K562 (cell line): Measurements from ENCODE around the gene RXYLT1. TPM values are rescaled to one million over a fixed set of nuclear protein-coding genes. Genes with fewer than 3 reads are reported as not detected.

Source experiments
- ATAC-seq: fragments of 200-7000 bp; cut with Tn5 transposase; 3 replicates; pipeline ENCODE4 v1.9.1; 2020; ENCODE audit warnings: moderate library complexity
- BruUV-seq: library from RNA; stranded (reverse); fragments of 400-500 nt; replicated peaks from 2 replicates; lab custom pipeline; 2021; lab: Mats Ljungman, UMichigan
- CTCF ChIA-PET: fragments of 300-600 bp; formaldehyde crosslinking; extraction: SDS; loops from one replicate; lab custom pipeline; 2021; ENCODE audit warnings: low intra/inter-chr PET ratio; lab: Yijun Ruan, JAX
- POLR2A ChIA-PET: fragments of 300-600, 350-650 bp; sonication (Branson Sonifier 250); formaldehyde crosslinking; extraction: SDS; loops from one replicate; lab custom pipeline; 2021; ENCODE audit warnings: antibody characterized with exemption, inconsistent platforms; lab: Yijun Ruan, JAX
- DNase-seq, 4 experiments: peaks; one replicate each; pipeline versions ENCODE4 v3.0.0 to v3.0.0-alpha.2; 2011 to 2018; ENCODE audit warnings: low spot score in 3 of 4, mixed read lengths in 3 of 4; ENCODE audit errors: extremely low read depth in 1 of 4
- FAIRE-seq: peaks from 2 replicates; lab custom pipeline; 2011; peaks lifted over from hg19 to GRCh38; lab: Jason Lieb, UNC
- H2AFZ ChIP-seq: 2 replicates; pipeline ENCODE4 v1.6.0; 2011; ENCODE audit warnings: low read depth, low read length, control low read depth, inconsistent platforms
- H3K27ac ChIP-seq: fragments of 200-600 bp; 3 replicates; pipeline ENCODE4 v1.8.0; 2011; ENCODE audit warnings: low read depth, mild to moderate bottlenecking, control low read depth, inconsistent platforms, low read length, moderate library complexity, mixed read lengths; ENCODE audit errors: extremely low read depth
- H3K27me3 ChIP-seq, 2 experiments: fragments of 300-600 bp in 1 of 2; 2 replicates in 1 of 2; 3 replicates in 1 of 2; pipeline versions ENCODE4 v1.6.0 to v1.8.0; 2011; ENCODE audit warnings: inconsistent platforms in 2 of 2, low read length in 2 of 2, mild to moderate bottlenecking in 1 of 2, mixed read lengths in 1 of 2, moderate library complexity in 1 of 2; ENCODE audit not compliant: control insufficient read depth in 2 of 2, insufficient read depth in 2 of 2
- H3K36me3 ChIP-seq: fragments of 300-600 bp; 3 replicates; pipeline ENCODE4 v1.8.0; 2011; ENCODE audit warnings: mild to moderate bottlenecking, low read length, inconsistent platforms; ENCODE audit not compliant: control insufficient read depth, insufficient read depth
- H3K4me1 ChIP-seq, 2 experiments: fragments of 200-600 bp in 1 of 2; replicated peaks in 1 of 2; 2 replicates in 1 of 2; 3 replicates in 1 of 2; pipeline versions ENCODE4 v1.5.1 to v1.8.0; 2011; ENCODE audit warnings: inconsistent platforms in 2 of 2, low read length in 2 of 2, mild to moderate bottlenecking in 1 of 2, mixed read lengths in 1 of 2, moderate library complexity in 1 of 2; ENCODE audit not compliant: control insufficient read depth in 2 of 2, insufficient read depth in 2 of 2
- H3K4me2 ChIP-seq: 2 replicates; pipeline ENCODE4 v1.6.1; 2011; ENCODE audit warnings: low read length, control low read depth, inconsistent platforms, mixed read lengths; ENCODE audit not compliant: insufficient read depth
- H3K4me3 ChIP-seq: fragments of 200-600 bp; sonication (generic), shearing (Covaris generic); 2 replicates; pipeline ENCODE4 v1.5.1; 2016; ENCODE audit warnings: control low read depth, inconsistent platforms
- H3K79me2 ChIP-seq: fragments of 200-600 bp; 3 replicates; pipeline ENCODE4 v1.8.0; 2011; ENCODE audit warnings: low read length, inconsistent platforms; ENCODE audit not compliant: control insufficient read depth, insufficient read depth
- H3K9ac ChIP-seq, 2 experiments: 2 replicates each; pipeline versions ENCODE4 v1.6.0 to v1.6.1; 2011; ENCODE audit warnings: low read depth in 2 of 2, low read length in 2 of 2, control low read depth in 1 of 2, inconsistent platforms in 1 of 2, mild to moderate bottlenecking in 1 of 2, mixed read lengths in 1 of 2; ENCODE audit not compliant: insufficient read depth in 1 of 2
- H3K9me1 ChIP-seq: one replicate; pipeline ENCODE4 v1.6.0; 2011; ENCODE audit warnings: inconsistent platforms, mild to moderate bottlenecking, low read length, moderate library complexity; ENCODE audit not compliant: control insufficient read depth, insufficient read depth
- H3K9me3 ChIP-seq: replicated peaks from 2 replicates; pipeline ENCODE4 v1.5.1; 2011; ENCODE audit warnings: low read depth, low read length, inconsistent platforms; ENCODE audit not compliant: control insufficient read depth, insufficient read depth
- H4K20me1 ChIP-seq: replicated peaks from 2 replicates; pipeline ENCODE4 v1.6.1; 2011; ENCODE audit warnings: low read length, inconsistent platforms, mixed read lengths; ENCODE audit not compliant: control insufficient read depth, insufficient read depth
- CREB5 ChIP-seq: fragments of 250-450 bp; sonication (Bioruptor Pico); IDR thresholded peaks from 2 replicates; pipeline ENCODE4 v1.5.0; 2020; ENCODE audit warnings: mild to moderate bottlenecking
- ERF ChIP-seq: fragments of 450-650 bp; formaldehyde crosslinking; IDR thresholded peaks from 2 replicates; pipeline ENCODE4 v1.4.0; 2020; ENCODE audit warnings: mild to moderate bottlenecking, mixed read lengths
- FOXM1 ChIP-seq, 2 experiments: fragments of 450-650 bp in 1 of 2; sonication (generic) in 1 of 2; formaldehyde crosslinking in 1 of 2; IDR thresholded peaks; 2 replicates each; pipeline versions ENCODE4 v1.6.1 to v1.9.0; 2017 to 2022; ENCODE audit warnings: low read depth in 2 of 2, mild to moderate bottlenecking in 2 of 2, missing genetic modification reagents in 1 of 2, moderate library complexity in 1 of 2
- GTF2A2 ChIP-seq: IDR thresholded peaks from 2 replicates; pipeline ENCODE4 v1.6.1; 2016; ENCODE audit warnings: mild to moderate bottlenecking, missing genetic modification characterization, missing compliant biosample characterization
- PRMT5 ChIP-seq: sonication (generic); formaldehyde crosslinking; IDR thresholded peaks from 2 replicates; pipeline ENCODE4 v1.5.0; 2020; ENCODE audit warnings: missing genetic modification reagents
- STAT5A ChIP-seq: IDR thresholded peaks from 2 replicates; pipeline ENCODE4 v1.6.1; 2012; ENCODE audit warnings: low read length, inconsistent platforms, borderline replicate concordance
- TAF7 ChIP-seq: fragments of 450-650 bp; IDR thresholded peaks from 2 replicates; pipeline ENCODE4 v1.6.1; 2016; ENCODE audit warnings: missing genetic modification characterization, missing compliant biosample characterization
- TAF9B ChIP-seq: fragments of 450-650 bp; IDR thresholded peaks from 2 replicates; pipeline ENCODE4 v1.6.1; 2018; ENCODE audit warnings: mild to moderate bottlenecking; ENCODE audit not compliant: partially characterized antibody
- THRA ChIP-seq: fragments of 450-650 bp; IDR thresholded peaks from 2 replicates; pipeline ENCODE4 v1.6.1; 2017; ENCODE audit warnings: mild to moderate bottlenecking, moderate library complexity
- TRIM25 ChIP-seq: fragments of 450-650 bp; IDR thresholded peaks from 2 replicates; pipeline ENCODE4 v1.7.0; 2016; ENCODE audit warnings: borderline replicate concordance
- ZBTB12 ChIP-seq: fragments of 250-450 bp; sonication (Bioruptor Pico); IDR thresholded peaks from 2 replicates; pipeline ENCODE4 v1.4.0; 2020
- ZNF280A ChIP-seq: fragments of 450-650 bp; IDR thresholded peaks from 2 replicates; pipeline ENCODE4 v1.6.1; 2018; ENCODE audit warnings: mild to moderate bottlenecking, low read depth; ENCODE audit not compliant: partially characterized antibody
- ZNF507 ChIP-seq: conservative IDR thresholded peaks from 2 replicates; pipeline ENCODE4 v1.6.1; 2017; ENCODE audit warnings: missing genetic modification characterization, missing compliant biosample characterization
- ZSCAN29 ChIP-seq: fragments of 450-650 bp; IDR thresholded peaks from 2 replicates; pipeline ENCODE4 v1.6.1; 2017
- WGBS: fragments of 100-300 bp; shearing (Covaris generic); methylation state at CpG from one replicate; pipeline ENCODE4 v1.1.6; 2016; ENCODE audit warnings: low coverage, mixed read lengths; ENCODE audit not compliant: insufficient coverage; ENCODE audit errors: missing lambda C conversion rate; 5-methylcytosine and 5-hydroxymethylcytosine counted together
- in situ Hi-C: fragments of 300-500 bp; cut with MboI; formaldehyde crosslinking; loops from 4 replicates; pipeline ENCODE4 v1.15.0; 2018; ENCODE audit warnings: inconsistent platforms, mixed read lengths
- intact Hi-C: fragments of 100-400 bp; cut with micrococcal nuclease; formaldehyde crosslinking; loops from 2 replicates; pipeline ENCODE4 v1.14.2; 2022
- polyA plus RNA-seq, 8 experiments: library from polyadenylated mRNA; depleted of rRNA in 4 of 8; stranded (reverse) in 5 of 8; unstranded in 3 of 8; fragments of >200 nt; fragmentation: Nextera tagmentation in 2 of 8; fragmentation: Illumina TruSeq in 1 of 8; extraction: Ambion mirVana in 2 of 8; extraction: Trizol in 1 of 8; gene quantifications; 2 replicates each; pipeline versions ENCODE4 v1.2.1 to v1.2.3, GENCODE V29; 2011 to 2014; ENCODE audit warnings: inconsistent platforms in 1 of 8, missing spikeins in 1 of 8
- total RNA-seq, 7 experiments: library from RNA; depleted of rRNA in 6 of 7; stranded (reverse); fragments of >200 nt in 6 of 7; fragmentation: Illumina TruSeq in 2 of 7; extraction: Trizol in 2 of 7; gene quantifications; 2 replicates each; pipeline versions ENCODE4 v1.2.1 to v1.2.3, GENCODE V29; 2011 to 2021; ENCODE audit warnings: low replicate concordance in 1 of 7

Gene RXYLT1
- total and polyA plus RNA-seq, 9 of the 15 experiments (the other 6 are each of a cell fraction or from before 2014, with no cell fraction given), result 6.7 to 26.5 (median 20.9) TPM

- H3K36me3 ChIP-seq, result peaks cover 58% of the 10 kb centered on the region
- H3K9me1 ChIP-seq, result no peaks in the 10 kb centered on the region
- H3K27me3 ChIP-seq, result no peaks in the 10 kb centered on the region
- no peak for ATAC-seq
- in situ Hi-C loops, result no loop called here
- CTCF ChIA-PET, result no interaction called here
- WGBS, result 94% methylated on average over 3 of the region's 3 CpGs
- no peaks in the 10 kb centered on the region for H3K4me1 ChIP-seq
- POLR2A ChIA-PET, result no interaction called here
- H4K20me1 ChIP-seq, result no peaks in the 10 kb centered on the region
- H3K9ac ChIP-seq, result no peak overlapping the region
- no TSS peak for BruUV-seq
- no peak overlapping the region for H2AFZ ChIP-seq
- H3K27ac ChIP-seq, result no peak overlapping the region
- H3K9me3 ChIP-seq, result no peaks in the 10 kb centered on the region
- intact Hi-C loops, result no loop called here
- no peak for DNase-seq
- no peak for FAIRE-seq
- no peaks in the 10 kb centered on the region for H3K79me2 ChIP-seq
- H3K4me3 ChIP-seq, result no peak overlapping the region
- no peak overlapping the region for H3K4me2 ChIP-seq
- TF ChIP-seq PRMT5 (CRISPR knock-in tag), result no peak
- no peak for TF ChIP-seq ZSCAN29
- no peak for TF ChIP-seq ERF (CRISPR knock-in tag)
- TF ChIP-seq TRIM25, result no peak
- no peak for TF ChIP-seq THRA
- no peak for TF ChIP-seq CREB5
- TF ChIP-seq ZBTB12 (CRISPR knock-in tag), result no peak
- no peak for TF ChIP-seq ZNF507
- TF ChIP-seq STAT5A, result no peak
- TF ChIP-seq ZNF280A, result no peak
- TF ChIP-seq TAF7 (tag), result no peak
- TF ChIP-seq TAF9B, result no peak
- TF ChIP-seq GTF2A2 (tag), result no peak
- TF ChIP-seq FOXM1 (IDR thresholded peaks at IDR 0.05; ENCODE audit: low read depth), result no peak
- TF ChIP-seq FOXM1 (CRISPR knock-in tag; IDR thresholded peaks at IDR 0.05; ENCODE audit: low read depth), result no peak
Measured at GRCh38 chr12:63787306-63787705, 7.6 kb downstream of the RXYLT1 start.
